H9 (cell line): Measurements from ENCODE around the gene LTF. TPM values are rescaled to one million over a fixed set of nuclear protein-coding genes. Genes with fewer than 3 reads are reported as not detected.

Experiments
- DNase-seq: peaks from one replicate; pipeline ENCODE4 v3.0.0-alpha.2; 2017
- H2AFZ ChIP-seq: one replicate; pipeline ENCODE4 v1.6.1; 2013; ENCODE audit warnings: mild to moderate bottlenecking, low read length, control low read depth, moderate library complexity
- H2AK5ac ChIP-seq: 2 replicates; pipeline ENCODE4 v1.6.1; 2013; ENCODE audit warnings: low read length, control low read depth, mixed read lengths; ENCODE audit not compliant: insufficient read length
- H2BK120ac ChIP-seq: one replicate; pipeline ENCODE4 v1.6.1; 2013; ENCODE audit warnings: low read depth, mild to moderate bottlenecking, low read length, control low read depth, inconsistent platforms; ENCODE audit not compliant: poor library complexity, severe bottlenecking
- H2BK12ac ChIP-seq: 2 replicates; pipeline ENCODE4 v1.6.1; 2013; ENCODE audit warnings: low read length, control low read depth, mixed read lengths, low read depth; ENCODE audit not compliant: insufficient read length
- H2BK15ac ChIP-seq: 2 replicates; pipeline ENCODE4 v1.6.1; 2013; ENCODE audit warnings: low read depth, low read length, control low read depth
- H2BK20ac ChIP-seq: one replicate; pipeline ENCODE4 v1.6.1; 2013; ENCODE audit warnings: low read depth, mild to moderate bottlenecking, low read length, control low read depth, inconsistent platforms; ENCODE audit not compliant: poor library complexity, severe bottlenecking
- H2BK5ac ChIP-seq: 2 replicates; pipeline ENCODE4 v1.6.1; 2013; ENCODE audit warnings: low read length, control low read depth, mixed read lengths; ENCODE audit not compliant: insufficient read length
- H3K14ac ChIP-seq: 2 replicates; pipeline ENCODE4 v1.6.1; 2013; ENCODE audit warnings: low read length, control low read depth; ENCODE audit not compliant: insufficient read depth
- H3K18ac ChIP-seq: 2 replicates; pipeline ENCODE4 v1.6.1; 2013; ENCODE audit warnings: low read depth, mild to moderate bottlenecking, mixed read lengths, low read length, control low read depth; ENCODE audit not compliant: insufficient read length
- H3K23ac ChIP-seq: 2 replicates; pipeline ENCODE4 v1.6.1; 2013; ENCODE audit warnings: low read length, control low read depth, mixed read lengths, low read depth; ENCODE audit not compliant: insufficient read length
- H3K23me2 ChIP-seq: 2 replicates; pipeline ENCODE4 v1.6.1; 2013; ENCODE audit warnings: low read depth, mild to moderate bottlenecking, mixed read lengths, low read length, control low read depth; ENCODE audit not compliant: insufficient read length, poor library complexity, severe bottlenecking
- H3K27ac ChIP-seq: 2 replicates; pipeline ENCODE4 v1.5.1; 2013; ENCODE audit warnings: low read length, control low read depth, mixed read lengths, low read depth; ENCODE audit not compliant: insufficient read length
- H3K27me3 ChIP-seq: 2 replicates; pipeline ENCODE4 v1.6.1; 2013; ENCODE audit warnings: low read length, control low read depth, inconsistent platforms; ENCODE audit not compliant: insufficient read depth
- H3K4ac ChIP-seq: 2 replicates; pipeline ENCODE4 v1.6.1; 2013; ENCODE audit warnings: low read depth, mild to moderate bottlenecking, control low read depth, inconsistent platforms, low read length, moderate library complexity
- H3K4me1 ChIP-seq: 2 replicates; pipeline ENCODE4 v1.6.1; 2013; ENCODE audit warnings: low read length, control low read depth, inconsistent platforms; ENCODE audit not compliant: insufficient read depth
- H3K4me2 ChIP-seq: 2 replicates; pipeline ENCODE4 v1.6.1; 2013; ENCODE audit warnings: low read length, control low read depth, mixed read lengths; ENCODE audit not compliant: insufficient read length, insufficient read depth
- H3K56ac ChIP-seq: 2 replicates; pipeline ENCODE4 v1.6.1; 2013; ENCODE audit warnings: low read depth, mild to moderate bottlenecking, mixed read lengths, low read length, control low read depth; ENCODE audit not compliant: insufficient read length
- H3K79me1 ChIP-seq: 2 replicates; pipeline ENCODE4 v1.6.1; 2013; ENCODE audit warnings: low read depth, mild to moderate bottlenecking, moderate library complexity, low read length, control low read depth, inconsistent platforms; ENCODE audit not compliant: insufficient read depth, poor library complexity, severe bottlenecking
- H3K79me2 ChIP-seq: 2 replicates; pipeline ENCODE4 v1.6.1; 2013; ENCODE audit warnings: low read length, control low read depth, inconsistent platforms; ENCODE audit not compliant: insufficient read depth
- H3K9ac ChIP-seq: 2 replicates; pipeline ENCODE4 v1.6.1; 2013; ENCODE audit warnings: low read length, control low read depth, mixed read lengths; ENCODE audit not compliant: insufficient read length; ENCODE audit errors: extremely low read depth
- H3K9me3 ChIP-seq: one replicate; pipeline ENCODE4 v1.6.1; 2013; ENCODE audit warnings: low read depth, low read length, inconsistent platforms; ENCODE audit not compliant: control insufficient read depth
- H3T11ph ChIP-seq: one replicate; pipeline ENCODE4 v1.6.1; 2013; ENCODE audit warnings: mild to moderate bottlenecking, low read length, control low read depth, inconsistent platforms
- H4K20me1 ChIP-seq: one replicate; pipeline ENCODE4 v1.6.1; 2013; ENCODE audit not compliant: control insufficient read depth, insufficient read length, insufficient read depth
- H4K5ac ChIP-seq: 2 replicates; pipeline ENCODE4 v1.6.1; 2013; ENCODE audit warnings: low read depth, mild to moderate bottlenecking, mixed read lengths, low read length, control low read depth; ENCODE audit not compliant: insufficient read length
- H4K8ac ChIP-seq: replicated peaks from 2 replicates; pipeline ENCODE4 v1.6.1; 2013; ENCODE audit warnings: low read length, control low read depth, mixed read lengths, low read depth; ENCODE audit not compliant: insufficient read length
- H4K91ac ChIP-seq: 2 replicates; pipeline ENCODE4 v1.6.1; 2013; ENCODE audit warnings: low read depth, mild to moderate bottlenecking, moderate library complexity, mixed read lengths, low read length, control low read depth; ENCODE audit not compliant: insufficient read length
- H3K27ac Mint-ChIP-seq, 3 experiments: 2 replicates in 2 of 3; 3 replicates in 1 of 3; pipeline ENCODE4 v1.8.0; 2020 to 2021; ENCODE audit warnings: mixed read lengths in 3 of 3, mild to moderate bottlenecking in 1 of 3, moderate library complexity in 1 of 3
- H3K27me3 Mint-ChIP-seq: 2 replicates; pipeline ENCODE4 v1.8.0; 2021; ENCODE audit warnings: low read depth, mild to moderate bottlenecking, moderate library complexity, mixed read lengths
- H3K36me3 Mint-ChIP-seq, 3 experiments: 2 replicates in 2 of 3; 3 replicates in 1 of 3; pipeline ENCODE4 v1.8.0; 2020 to 2021; ENCODE audit warnings: low read depth in 3 of 3, mixed read lengths in 3 of 3; ENCODE audit not compliant: insufficient read depth in 1 of 3
- H3K4me1 Mint-ChIP-seq, 2 experiments: 2 replicates each; pipeline ENCODE4 v1.8.0; 2020; ENCODE audit warnings: mixed read lengths in 2 of 2
- H3K4me3 Mint-ChIP-seq, 2 experiments: 2 replicates in 1 of 2; 3 replicates in 1 of 2; pipeline ENCODE4 v1.8.0; 2020 to 2021; ENCODE audit warnings: mild to moderate bottlenecking in 2 of 2, mixed read lengths in 2 of 2, moderate library complexity in 1 of 2
- H3K9me3 Mint-ChIP-seq, 2 experiments: 2 replicates in 1 of 2; 3 replicates in 1 of 2; pipeline ENCODE4 v1.8.0; 2020; ENCODE audit warnings: mild to moderate bottlenecking in 2 of 2, mixed read lengths in 2 of 2, moderate library complexity in 1 of 2
- WGBS: extraction: QIAGEN DNeasy Blood & Tissue Kit; methylation state at CpG from one replicate; pipeline ENCODE4 v1.1.7; 2013; ENCODE audit warnings: missing lambda C conversion rate, low lambda C conversion rate, mixed read lengths; ENCODE audit not compliant: insufficient read length; ENCODE audit errors: extremely low coverage; 5-methylcytosine and 5-hydroxymethylcytosine counted together
- total RNA-seq: library from RNA; stranded (reverse); gene quantifications from 2 replicates; pipeline ENCODE4 v1.2.1, GENCODE V29; 2021
- TF ChIP-seq, protein P1 (sequence below): fragments of 200-600 bp; sonication (generic); conservative IDR thresholded peaks from 3 replicates; pipeline ENCODE4 v1.8.0; 2021; ENCODE audit warnings: antibody characterized with exemption, mild to moderate bottlenecking

The LTF gene
- total RNA-seq, 1 experiment from 2014 or later, result not detected

DNA sequence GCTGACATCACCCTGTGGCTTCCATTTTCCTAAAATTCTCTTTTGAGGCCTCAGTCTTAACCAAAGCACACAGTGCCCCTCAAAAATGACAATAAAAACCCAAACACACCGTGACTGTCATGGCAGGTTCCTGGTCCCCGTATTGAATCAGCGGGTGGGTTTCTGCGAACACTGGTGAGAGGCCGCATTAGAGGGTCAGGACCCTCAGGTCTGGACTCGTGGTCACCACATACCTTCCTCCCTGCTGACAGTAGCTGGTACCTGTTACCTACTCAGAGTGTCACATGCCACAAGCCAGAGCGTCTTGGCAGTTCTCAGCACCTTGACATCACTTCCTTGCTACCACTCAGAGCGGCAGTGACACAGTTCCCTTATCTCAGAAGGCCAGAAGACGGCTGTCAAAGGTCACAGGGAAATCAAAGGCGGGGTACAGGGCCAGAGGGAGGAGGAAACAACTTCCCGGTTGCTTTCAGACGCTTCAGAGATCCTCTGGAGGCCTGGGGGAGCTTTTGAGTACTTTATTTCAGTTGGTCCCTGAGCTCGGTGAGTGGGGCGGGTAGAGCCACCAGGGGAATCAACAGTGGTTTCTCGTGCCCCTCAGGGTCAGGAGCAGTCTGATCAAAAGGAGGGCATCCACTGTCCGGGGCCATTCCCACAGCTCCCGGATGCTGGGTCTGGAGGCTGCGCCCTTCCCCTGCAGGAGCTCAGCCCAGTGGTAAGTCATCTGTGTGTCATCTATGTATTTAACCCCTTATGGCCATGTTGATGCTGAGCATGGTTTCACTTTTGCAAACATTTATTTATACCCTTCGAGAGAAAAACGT, 57.7 kb downstream of the LTF start, which contains the start of the genes CCR5AS and CCRL2:
Gene CCR5AS, minus strand, starts transcription at position 279 of the 824 bp plus-strand sequence.
Gene CCRL2, plus strand, starts transcription at position 472 of the 824 bp plus-strand sequence. CDS start 821 bp downstream, outside the sequence.
- no peak within 1 kb of the TSS for H3K4me2 ChIP-seq
- no peak within 1 kb of the TSS for H2BK15ac ChIP-seq
- H2BK20ac ChIP-seq, result no peak within 1 kb of the TSS
- Mint-ChIP-seq H3K9me3 (no peaks in the 10 kb centered on the region; a peak in 1 of 5 replicates), H3K4me3 (no peak within 1 kb of the TSS), H3K27ac (no peak within 1 kb of the TSS), H3K4me1 (peaks cover 2 to 5% of the 10 kb centered on the region in 2 experiments; a peak in 2 of 4 replicates), H3K27me3 (peaks cover 4% of the 10 kb centered on the region), H3K36me3 (no peaks in the 10 kb centered on the region)
- no peak within 1 kb of the TSS for H2BK5ac ChIP-seq
- H4K91ac ChIP-seq, result no peak within 1 kb of the TSS
- no peak within 1 kb of the TSS for H3K14ac ChIP-seq
- H3K79me1 ChIP-seq, result no peaks in the 10 kb centered on the region
- no peak within 1 kb of the TSS for H4K8ac ChIP-seq
- TF ChIP-seq, protein P1, sequence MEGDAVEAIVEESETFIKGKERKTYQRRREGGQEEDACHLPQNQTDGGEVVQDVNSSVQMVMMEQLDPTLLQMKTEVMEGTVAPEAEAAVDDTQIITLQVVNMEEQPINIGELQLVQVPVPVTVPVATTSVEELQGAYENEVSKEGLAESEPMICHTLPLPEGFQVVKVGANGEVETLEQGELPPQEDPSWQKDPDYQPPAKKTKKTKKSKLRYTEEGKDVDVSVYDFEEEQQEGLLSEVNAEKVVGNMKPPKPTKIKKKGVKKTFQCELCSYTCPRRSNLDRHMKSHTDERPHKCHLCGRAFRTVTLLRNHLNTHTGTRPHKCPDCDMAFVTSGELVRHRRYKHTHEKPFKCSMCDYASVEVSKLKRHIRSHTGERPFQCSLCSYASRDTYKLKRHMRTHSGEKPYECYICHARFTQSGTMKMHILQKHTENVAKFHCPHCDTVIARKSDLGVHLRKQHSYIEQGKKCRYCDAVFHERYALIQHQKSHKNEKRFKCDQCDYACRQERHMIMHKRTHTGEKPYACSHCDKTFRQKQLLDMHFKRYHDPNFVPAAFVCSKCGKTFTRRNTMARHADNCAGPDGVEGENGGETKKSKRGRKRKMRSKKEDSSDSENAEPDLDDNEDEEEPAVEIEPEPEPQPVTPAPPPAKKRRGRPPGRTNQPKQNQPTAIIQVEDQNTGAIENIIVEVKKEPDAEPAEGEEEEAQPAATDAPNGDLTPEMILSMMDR, result no peak
- no CpG with 5 or more reads among the region's 20 CpGs for WGBS
- H3K23me2 ChIP-seq, result no peaks in the 10 kb centered on the region
- H3K79me2 ChIP-seq, result no peaks in the 10 kb centered on the region
- no peak within 1 kb of the TSS for H3K23ac ChIP-seq
- no peaks in the 10 kb centered on the region for H3K9me3 ChIP-seq
- no peak within 1 kb of the TSS for H3T11ph ChIP-seq
- H2AFZ ChIP-seq, result no peak within 1 kb of the TSS
- H3K4me1 ChIP-seq, result no peaks in the 10 kb centered on the region
- no peak within 1 kb of the TSS for H2BK120ac ChIP-seq
- no peak within 1 kb of the TSS for H3K18ac ChIP-seq
- H4K5ac ChIP-seq, result no peak within 1 kb of the TSS
- no peak within 1 kb of the TSS for H3K27ac ChIP-seq
- no peak within 1 kb of the TSS for H3K4ac ChIP-seq
- no peak for DNase-seq
- no peak within 1 kb of the TSS for H2AK5ac ChIP-seq
- no peak within 1 kb of the TSS for H2BK12ac ChIP-seq
- H4K20me1 ChIP-seq, result no peaks in the 10 kb centered on the region
- H3K27me3 ChIP-seq, result no peaks in the 10 kb centered on the region
- H3K9ac ChIP-seq, result no peak within 1 kb of the TSS
- H3K56ac ChIP-seq, result no peak within 1 kb of the TSS
